NT2/D1 (cell line): Measurements from ENCODE around the gene LEF1.

ENCODE experiments used
- DNase-seq: peaks from one replicate; pipeline ENCODE4 v3.0.0-alpha.2; 2011; ENCODE audit warnings: low read depth, low spot score
- H3K27me3 ChIP-seq: 2 replicates; pipeline ENCODE4 v1.6.0; 2011; ENCODE audit warnings: mild to moderate bottlenecking; ENCODE audit not compliant: insufficient read length, insufficient read depth
- H3K36me3 ChIP-seq: 2 replicates; pipeline ENCODE4 v1.6.1; 2011; ENCODE audit warnings: mild to moderate bottlenecking, low read length, mixed read lengths; ENCODE audit not compliant: insufficient read depth, insufficient read length
- H3K4me1 ChIP-seq: 2 replicates; pipeline ENCODE4 v1.5.1; 2011; ENCODE audit not compliant: insufficient read depth, insufficient read length
- H3K4me3 ChIP-seq: 2 replicates; pipeline ENCODE4 v1.5.1; 2011; ENCODE audit warnings: low read depth; ENCODE audit not compliant: insufficient read length
- H3K9ac ChIP-seq: 2 replicates; pipeline ENCODE4 v1.6.0; 2011; ENCODE audit warnings: low read depth; ENCODE audit not compliant: insufficient read length
- H3K9me3 ChIP-seq: 2 replicates; pipeline ENCODE4 v1.5.1; 2011; ENCODE audit warnings: mild to moderate bottlenecking, low read length; ENCODE audit not compliant: insufficient read depth
- SUZ12 ChIP-seq: IDR thresholded peaks from 2 replicates; pipeline ENCODE4 v1.6.1; 2011; ENCODE audit not compliant: insufficient read length, insufficient read depth; ENCODE audit errors: extremely low read depth
- YY1 ChIP-seq: IDR thresholded peaks from 2 replicates; pipeline ENCODE4 v1.6.1; 2011; ENCODE audit not compliant: insufficient read length, insufficient read depth
- ZNF274 ChIP-seq: IDR thresholded peaks from 2 replicates; pipeline ENCODE4 v1.6.1; 2011; ENCODE audit warnings: mild to moderate bottlenecking, low read depth, low read length

The LEF1 gene

GRCh38 chr4:108110450-108110849, 58.3 kb downstream of the LEF1 start:
- H3K9me3 ChIP-seq = no peaks in the 10 kb centered on the region
- no peaks in the 10 kb centered on the region for H3K4me1 ChIP-seq
- no peaks in the 10 kb centered on the region for H3K27me3 ChIP-seq
- no peak for TF ChIP-seq SUZ12
- no peak for TF ChIP-seq ZNF274
- TF ChIP-seq YY1 = no peak
- no peak for DNase-seq
- H3K4me3 ChIP-seq = no peak overlapping the region
- H3K36me3 ChIP-seq = no peaks in the 10 kb centered on the region
- H3K9ac ChIP-seq = no peak overlapping the region

- H3K9me3 ChIP-seq = no peaks in the 10 kb centered on the region
- TF ChIP-seq ZNF274 (no peak), SUZ12 (no peak), YY1 (no peak)
- no peak for DNase-seq
- H3K36me3 ChIP-seq = no peaks in the 10 kb centered on the region
- no peaks in the 10 kb centered on the region for H3K27me3 ChIP-seq
- no peak overlapping the region for H3K4me3 ChIP-seq
- H3K9ac ChIP-seq = no peak overlapping the region
- H3K4me1 ChIP-seq = no peaks in the 10 kb centered on the region
These were observed 58.7 kb downstream of the LEF1 start for GRCh38 chr4:108109997-108110416.

GRCh38 chr4:108109111-108109510, 59.6 kb downstream of the LEF1 start:
- TF ChIP-seq ZNF274 (no peak), SUZ12 (no peak), YY1 (no peak)

GRCh38 chr4:108107729-108108382, 60.9 kb downstream of the LEF1 start:
- Histone ChIP-seq H3K27me3 (no peaks in the 10 kb centered on the region), H3K9ac (no peak overlapping the region), H3K36me3 (no peaks in the 10 kb centered on the region), H3K4me3 (no peak overlapping the region), H3K4me1 (no peaks in the 10 kb centered on the region), H3K9me3 (no peaks in the 10 kb centered on the region)
- DNase-seq = no peak
- TF ChIP-seq SUZ12 = no peak
- TF ChIP-seq YY1 = no peak
- no peak for TF ChIP-seq ZNF274

More at GRCh38 chr4:108109111-108109510, 59.6 kb downstream of the LEF1 start:
- Histone ChIP-seq H3K9me3 (no peaks in the 10 kb centered on the region), H3K4me3 (no peak overlapping the region), H3K27me3 (no peaks in the 10 kb centered on the region), H3K4me1 (no peaks in the 10 kb centered on the region), H3K9ac (no peak overlapping the region), H3K36me3 (no peaks in the 10 kb centered on the region)
- no peak for DNase-seq

GRCh38 chr4:108107101-108107500, 61.6 kb downstream of the LEF1 start:
- Histone ChIP-seq H3K4me3 (no peak overlapping the region), H3K27me3 (no peaks in the 10 kb centered on the region), H3K9ac (no peak overlapping the region), H3K36me3 (no peaks in the 10 kb centered on the region), H3K4me1 (no peaks in the 10 kb centered on the region), H3K9me3 (no peaks in the 10 kb centered on the region)
- TF ChIP-seq ZNF274 (no peak), YY1 (no peak), SUZ12 (no peak)
- DNase-seq = no peak

- Histone ChIP-seq H3K9ac (no peak overlapping the region), H3K27me3 (no peaks in the 10 kb centered on the region), H3K4me3 (no peak overlapping the region), H3K4me1 (no peaks in the 10 kb centered on the region), H3K9me3 (no peaks in the 10 kb centered on the region), H3K36me3 (no peaks in the 10 kb centered on the region)
- TF ChIP-seq SUZ12 = no peak
- no peak for TF ChIP-seq YY1
- TF ChIP-seq ZNF274 = no peak
- no peak for DNase-seq
These were observed 62.5 kb downstream of the LEF1 start for GRCh38 chr4:108106186-108106585.

GRCh38 chr4:108103099-108103862, 65.5 kb downstream of the LEF1 start:
- no peaks in the 10 kb centered on the region for H3K36me3 ChIP-seq
- H3K9me3 ChIP-seq = no peaks in the 10 kb centered on the region
- H3K4me1 ChIP-seq = no peaks in the 10 kb centered on the region
- no peak for DNase-seq
- no peak for TF ChIP-seq SUZ12
- TF ChIP-seq ZNF274 = no peak
- no peak for TF ChIP-seq YY1
- H3K4me3 ChIP-seq = no peak overlapping the region
- no peaks in the 10 kb centered on the region for H3K27me3 ChIP-seq
- no peak overlapping the region for H3K9ac ChIP-seq
